HG03045 (cell line): ENCODE results near the gene OR10H1.
"Not testable (repeated sequence)": the region's sequence is repeated elsewhere in the genome, so short reads cannot be mapped to it uniquely, and the experiment has no call there.

Experiments
- ATAC-seq: cut with Tn5 transposase; IDR thresholded peaks from one replicate; pipeline ENCODE4 v1.9.1; 2021; ENCODE audit warnings: mild to moderate bottlenecking, moderate library complexity; ENCODE audit not compliant: unreplicated experiment

Gene OR10H1

DNA sequence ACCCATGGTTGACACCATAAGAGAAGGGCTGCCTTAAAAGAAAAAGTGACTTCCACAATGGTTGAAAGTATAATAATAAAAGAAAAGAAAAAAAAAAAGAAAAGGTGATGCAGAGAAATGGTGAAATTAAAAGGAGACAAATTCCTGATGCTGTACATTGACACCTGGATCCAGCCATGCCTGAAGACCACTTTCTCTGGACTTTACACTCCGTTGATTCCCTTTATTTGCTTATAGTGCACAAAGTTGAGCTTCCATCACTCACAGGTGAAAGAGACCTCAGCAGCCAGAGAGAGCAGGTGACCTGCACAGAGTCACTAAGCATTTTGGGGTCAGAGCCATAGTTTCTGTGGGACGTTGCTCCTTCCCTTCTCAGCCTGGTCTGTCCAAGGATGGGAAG is 40.2 kb downstream of the OR10H1 start:
- ATAC-seq, result no peak

GRCh38 chr19:15774159-15774558 is 41.3 kb downstream of the OR10H1 start:
- ATAC-seq, result not testable (repeated sequence)

DNA sequence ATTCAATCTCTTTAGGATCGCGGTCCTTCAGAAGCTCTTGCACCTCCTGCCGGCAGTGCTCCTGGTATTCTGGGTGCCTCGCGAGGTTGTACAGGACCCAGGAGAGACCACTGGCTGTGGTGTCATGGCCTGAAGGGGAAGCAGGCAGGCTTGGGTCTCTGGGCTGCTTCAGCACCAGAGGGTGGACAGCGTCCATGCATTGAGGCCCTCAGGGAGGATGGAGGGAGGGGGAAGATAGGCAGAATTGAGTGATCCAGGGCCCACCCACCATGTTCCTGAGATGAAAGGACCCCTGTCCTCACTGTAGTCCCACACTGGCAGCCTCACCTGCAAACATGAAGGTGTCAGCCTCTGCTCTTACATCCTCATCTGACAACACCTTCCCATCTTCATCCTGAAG is 45.9 kb downstream of the OR10H1 start:
- ATAC-seq, result no peak

DNA sequence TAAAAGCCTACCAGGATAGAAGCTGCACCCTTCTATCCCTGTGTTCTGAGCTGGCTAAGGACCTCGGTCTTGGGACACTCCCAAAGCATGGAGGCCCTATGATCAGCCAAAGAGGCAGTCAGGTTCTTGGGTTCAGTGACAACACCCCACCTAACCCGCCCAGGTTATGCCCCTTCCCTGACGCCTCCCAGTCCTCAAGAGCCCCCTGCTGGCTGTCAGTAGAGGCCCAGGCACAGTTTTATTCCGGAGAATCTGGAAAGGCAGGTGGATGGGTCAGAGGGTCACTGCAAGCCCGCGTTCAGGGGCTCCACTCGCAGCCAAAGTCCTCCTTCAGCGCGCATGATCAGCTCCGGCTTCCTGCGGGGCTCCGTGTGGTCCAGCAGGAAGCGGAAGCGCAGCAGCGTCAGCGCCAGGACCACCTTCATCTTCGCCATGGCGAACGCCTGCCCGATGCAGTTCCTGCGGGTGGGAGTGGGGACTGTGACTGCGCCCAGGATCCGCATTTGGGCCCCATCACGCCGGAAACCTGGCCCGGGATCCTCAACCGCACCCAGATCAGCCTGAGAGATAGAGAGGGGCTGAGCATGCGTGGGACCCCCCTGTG is 55.4 kb downstream of the OR10H1 start:
- no peak for ATAC-seq

DNA sequence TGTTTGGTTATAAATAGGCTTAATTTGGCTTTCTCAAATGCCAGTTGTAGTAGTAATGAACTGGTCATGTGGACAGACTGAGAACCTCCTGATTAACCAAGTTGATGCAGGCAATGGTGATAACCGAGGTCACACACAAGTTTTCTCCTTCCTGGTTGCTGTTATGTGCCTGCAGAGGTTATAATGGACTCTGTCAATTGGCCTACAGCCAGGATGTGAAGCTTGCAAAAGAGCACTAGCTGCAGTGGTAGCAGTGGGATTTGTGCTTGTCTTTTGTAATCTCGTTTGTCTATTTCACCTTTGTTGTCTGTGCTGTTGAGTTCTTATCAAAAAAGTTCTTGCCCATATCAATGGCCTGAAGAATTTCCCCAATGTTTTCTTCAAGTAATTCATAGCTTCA is 57.1 kb downstream of the OR10H1 start:
- ATAC-seq, result no peak
